ENCODE measurements around the gene ADAMTS6. TPM values are rescaled to one million over a fixed set of nuclear protein-coding genes. Genes with fewer than 3 reads are reported as not detected.

The ADAMTS6 gene
- total RNA-seq, 4 donors from 2014 or later = 2.9 to 16.5 (median 7.3) TPM

DNA sequence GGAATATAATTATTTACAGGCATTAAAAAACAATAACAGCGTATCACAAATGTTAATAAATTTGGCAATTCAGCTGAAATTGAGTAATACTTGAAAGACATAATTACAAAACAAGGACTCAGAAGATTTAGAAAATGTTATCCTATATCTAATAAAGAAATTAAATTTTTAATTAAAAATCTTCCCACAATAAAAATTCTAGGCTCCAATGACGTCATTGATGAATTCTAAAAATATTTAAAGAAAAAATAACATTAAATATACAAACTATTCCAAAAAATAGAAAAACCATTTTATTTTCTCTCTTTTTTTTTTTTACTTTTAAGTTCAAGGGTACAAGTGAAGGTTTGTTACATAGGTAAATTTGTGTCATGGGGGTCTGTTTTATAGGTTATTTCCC is 161.5 kb downstream of the ADAMTS6 start:
- DNase-seq (ENCODE audit: low spot score in 2 of 2) = no peak
- H3K27me3 ChIP-seq = no peaks in the 10 kb centered on the region
- 93 to 95% methylated on average over 2 of the region's 2 CpGs for WGBS, 2 donors
- H3K9me3 ChIP-seq = no peaks in the 10 kb centered on the region
- H3K27ac ChIP-seq = no peak overlapping the region
- no peak overlapping the region for H3K4me3 ChIP-seq
- H3K36me3 ChIP-seq = no peaks in the 10 kb centered on the region
- no peaks in the 10 kb centered on the region for H3K4me1 ChIP-seq
- TF ChIP-seq POLR2A (IDR thresholded peaks at IDR 0.05) (no peak), EP300 (IDR thresholded peaks at IDR 0.05) (no peak)
- TF ChIP-seq, protein P1, sequence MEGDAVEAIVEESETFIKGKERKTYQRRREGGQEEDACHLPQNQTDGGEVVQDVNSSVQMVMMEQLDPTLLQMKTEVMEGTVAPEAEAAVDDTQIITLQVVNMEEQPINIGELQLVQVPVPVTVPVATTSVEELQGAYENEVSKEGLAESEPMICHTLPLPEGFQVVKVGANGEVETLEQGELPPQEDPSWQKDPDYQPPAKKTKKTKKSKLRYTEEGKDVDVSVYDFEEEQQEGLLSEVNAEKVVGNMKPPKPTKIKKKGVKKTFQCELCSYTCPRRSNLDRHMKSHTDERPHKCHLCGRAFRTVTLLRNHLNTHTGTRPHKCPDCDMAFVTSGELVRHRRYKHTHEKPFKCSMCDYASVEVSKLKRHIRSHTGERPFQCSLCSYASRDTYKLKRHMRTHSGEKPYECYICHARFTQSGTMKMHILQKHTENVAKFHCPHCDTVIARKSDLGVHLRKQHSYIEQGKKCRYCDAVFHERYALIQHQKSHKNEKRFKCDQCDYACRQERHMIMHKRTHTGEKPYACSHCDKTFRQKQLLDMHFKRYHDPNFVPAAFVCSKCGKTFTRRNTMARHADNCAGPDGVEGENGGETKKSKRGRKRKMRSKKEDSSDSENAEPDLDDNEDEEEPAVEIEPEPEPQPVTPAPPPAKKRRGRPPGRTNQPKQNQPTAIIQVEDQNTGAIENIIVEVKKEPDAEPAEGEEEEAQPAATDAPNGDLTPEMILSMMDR (IDR thresholded peaks at IDR 0.05) = no peak

DNA sequence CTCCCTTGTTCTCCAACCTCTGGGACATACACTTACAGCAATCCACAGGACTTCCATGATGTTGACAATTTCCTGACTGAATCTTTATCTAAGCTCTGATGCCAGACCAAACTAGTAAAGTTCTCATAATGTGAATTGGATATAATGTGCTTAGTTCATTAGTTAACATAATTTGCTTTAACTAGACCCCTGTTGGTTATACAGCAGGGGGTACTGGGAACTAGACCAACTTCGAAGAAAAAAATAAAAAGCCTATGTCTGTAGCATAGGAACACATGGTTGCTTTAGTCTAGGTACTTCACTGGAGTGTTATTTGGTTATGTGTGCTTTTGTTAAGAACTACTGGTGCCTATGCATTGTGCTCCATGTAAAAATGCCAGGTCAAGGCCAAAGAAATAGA is 173.8 kb downstream of the ADAMTS6 start:
- TF ChIP-seq, protein P1 (IDR thresholded peaks at IDR 0.05) = no peak
- TF ChIP-seq POLR2A (IDR thresholded peaks at IDR 0.05) (no peak), EP300 (IDR thresholded peaks at IDR 0.05) (no peak)
- Histone ChIP-seq H3K36me3 (no peaks in the 10 kb centered on the region), H3K9me3 (no peaks in the 10 kb centered on the region), H3K4me1 (no peaks in the 10 kb centered on the region), H3K27ac (no peak overlapping the region), H3K27me3 (no peaks in the 10 kb centered on the region), H3K4me3 (no peak overlapping the region)
- DNase-seq (ENCODE audit: low spot score in 2 of 2) = no peak
- WGBS, 2 donors = 88 to 97% methylated on average over 1 of the region's 1 CpG

DNA sequence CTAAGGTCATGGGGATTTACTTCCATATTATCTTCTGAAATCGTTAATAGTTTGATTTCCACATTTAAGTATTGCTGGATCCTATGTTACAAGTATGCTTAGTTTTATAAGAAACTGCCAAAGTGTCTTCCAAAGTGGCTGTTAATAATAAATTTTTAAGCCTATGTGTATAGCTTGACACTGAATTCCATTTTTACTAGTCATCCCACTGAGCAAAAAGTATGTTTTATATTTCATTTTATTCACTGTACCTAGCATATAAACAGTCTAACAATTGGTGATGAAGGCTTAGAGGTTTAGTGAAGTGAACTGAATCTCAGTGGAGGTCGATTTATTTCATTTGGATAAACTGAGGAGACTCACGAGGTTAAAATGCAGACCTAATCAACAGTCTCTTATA is 174.6 kb downstream of the ADAMTS6 start:
- 74 to 83% methylated on average over 3 of the region's 3 CpGs for WGBS, 2 donors
- Histone ChIP-seq H3K27me3 (no peaks in the 10 kb centered on the region), H3K9me3 (no peaks in the 10 kb centered on the region), H3K27ac (no peak overlapping the region), H3K4me1 (no peaks in the 10 kb centered on the region), H3K36me3 (no peaks in the 10 kb centered on the region), H3K4me3 (no peak overlapping the region)
- TF ChIP-seq POLR2A (IDR thresholded peaks at IDR 0.05) = no peak
- TF ChIP-seq, protein P1 (IDR thresholded peaks at IDR 0.05) = no peak
- TF ChIP-seq EP300 (IDR thresholded peaks at IDR 0.05) = no peak
- no peak for DNase-seq (ENCODE audit: low spot score in 2 of 2)

DNA sequence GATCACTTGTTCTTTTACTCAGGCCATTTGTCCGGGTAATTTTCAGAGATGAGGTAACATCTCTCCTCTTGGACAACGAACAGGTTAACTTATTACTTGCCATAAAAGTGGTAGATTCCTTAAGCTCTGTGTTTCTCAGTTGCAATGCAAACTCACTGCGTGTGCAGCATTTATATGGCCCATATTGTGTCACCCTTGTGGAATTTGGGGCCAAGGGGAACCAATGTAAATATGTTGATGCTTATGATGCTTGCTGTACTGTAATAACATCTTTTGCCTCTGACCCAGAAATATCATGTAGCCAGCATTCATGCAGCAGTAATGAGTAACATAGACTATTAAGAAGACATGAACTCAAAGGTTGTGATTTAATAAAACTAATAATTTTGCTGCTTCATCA is 175.8 kb downstream of the ADAMTS6 start:
- no peak overlapping the region for H3K27ac ChIP-seq
- TF ChIP-seq, protein P1 (IDR thresholded peaks at IDR 0.05) = no peak
- no peak for TF ChIP-seq POLR2A (IDR thresholded peaks at IDR 0.05)
- no peak for TF ChIP-seq EP300 (IDR thresholded peaks at IDR 0.05)
- no peak overlapping the region for H3K4me3 ChIP-seq
- no peak for DNase-seq (ENCODE audit: low spot score in 2 of 2)
- WGBS, 2 donors = 59 to 62% methylated on average over 3 of the region's 3 CpGs
- no peaks in the 10 kb centered on the region for H3K9me3 ChIP-seq
- H3K4me1 ChIP-seq = no peaks in the 10 kb centered on the region
- H3K36me3 ChIP-seq = no peaks in the 10 kb centered on the region
- no peaks in the 10 kb centered on the region for H3K27me3 ChIP-seq

DNA sequence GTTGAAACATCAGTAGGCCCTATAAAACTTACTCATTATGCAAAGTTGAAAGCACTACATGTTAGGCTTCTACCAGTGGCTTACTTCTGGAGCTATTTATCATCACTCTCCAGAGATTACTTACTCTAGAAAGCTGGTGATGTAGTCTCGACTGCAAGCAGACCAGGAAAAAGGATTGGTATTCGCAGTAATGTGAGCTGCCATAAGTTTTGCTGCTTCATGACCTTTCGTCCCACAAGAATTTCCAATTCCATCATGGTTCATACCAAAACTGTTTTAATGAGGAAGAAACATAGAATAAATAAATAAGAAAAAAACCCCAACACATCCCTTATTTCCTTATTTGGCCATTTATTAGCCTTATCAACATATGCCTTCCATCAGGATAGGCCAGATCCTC is 181.9 kb downstream of the ADAMTS6 start:
- 66 to 76% methylated on average over 3 of the region's 3 CpGs for WGBS, 2 donors
- Histone ChIP-seq H3K4me3 (no peak overlapping the region), H3K27me3 (no peaks in the 10 kb centered on the region), H3K4me1 (no peaks in the 10 kb centered on the region), H3K27ac (no peak overlapping the region), H3K36me3 (no peaks in the 10 kb centered on the region), H3K9me3 (no peaks in the 10 kb centered on the region)
- TF ChIP-seq POLR2A (IDR thresholded peaks at IDR 0.05) (no peak), EP300 (IDR thresholded peaks at IDR 0.05) (no peak)
- TF ChIP-seq, protein P1 (IDR thresholded peaks at IDR 0.05) = no peak
- no peak for DNase-seq (ENCODE audit: low spot score in 2 of 2)

Data from tibial nerve (tissue), 4 donors.